GM23248 (cell line): ENCODE data around the gene KNDC1. TPM values are rescaled to one million over a fixed set of nuclear protein-coding genes. Genes with fewer than 3 reads are reported as not detected.

Experiments
- DNase-seq: peaks from one replicate; pipeline ENCODE4 v3.0.0-alpha.2; 2015
- H2AFZ ChIP-seq: fragments of 200-600 bp; sonication (generic); 2 replicates; pipeline ENCODE4 v1.6.1; 2016; ENCODE audit warnings: antibody characterized with exemption
- H3F3A ChIP-seq: fragments of 200-600 bp; sonication (generic); 2 replicates; pipeline ENCODE4 v1.6.1; 2016; ENCODE audit warnings: mild to moderate bottlenecking, antibody characterized with exemption, mixed run types; ENCODE audit not compliant: insufficient read depth
- H3K27ac ChIP-seq: fragments of 200-600 bp; sonication (generic); 2 replicates; pipeline ENCODE4 v1.5.1; 2016; ENCODE audit warnings: mild to moderate bottlenecking
- H3K27me3 ChIP-seq: fragments of 200-600 bp; sonication (generic); replicated peaks from 2 replicates; pipeline ENCODE4 v1.6.1; 2016; ENCODE audit warnings: mild to moderate bottlenecking; ENCODE audit not compliant: insufficient read depth
- H3K36me3 ChIP-seq: fragments of 200-600 bp; sonication (generic); 2 replicates; pipeline ENCODE4 v1.6.1; 2016; ENCODE audit warnings: low read depth, mild to moderate bottlenecking
- H3K4me1 ChIP-seq: fragments of 200-600 bp; sonication (generic); 2 replicates; pipeline ENCODE4 v1.6.1; 2016; ENCODE audit warnings: mild to moderate bottlenecking; ENCODE audit not compliant: insufficient read depth
- H3K4me2 ChIP-seq: fragments of 200-600 bp; sonication (generic); one replicate; pipeline ENCODE4 v1.6.1; 2016; ENCODE audit warnings: mild to moderate bottlenecking; ENCODE audit not compliant: unreplicated experiment
- H3K4me3 ChIP-seq: fragments of 200-600 bp; sonication (generic); 2 replicates; pipeline ENCODE4 v1.5.1; 2016; ENCODE audit warnings: mild to moderate bottlenecking
- H3K79me2 ChIP-seq: fragments of 200-600 bp; sonication (generic); 2 replicates; pipeline ENCODE4 v1.6.1; 2016; ENCODE audit warnings: mild to moderate bottlenecking; ENCODE audit not compliant: insufficient read depth
- H3K9ac ChIP-seq: fragments of 200-600 bp; sonication (generic); 2 replicates; pipeline ENCODE4 v1.6.1; 2016; ENCODE audit warnings: mild to moderate bottlenecking
- H3K9me2 ChIP-seq: fragments of 200-600 bp; sonication (generic); 2 replicates; pipeline ENCODE4 v1.6.1; 2016; ENCODE audit warnings: mixed run types, mild to moderate bottlenecking, moderate library complexity; ENCODE audit not compliant: insufficient read depth
- H3K9me3 ChIP-seq: fragments of 200-600 bp; sonication (generic); one replicate; pipeline ENCODE4 v1.6.1; 2017; ENCODE audit warnings: low read depth
- H4K20me1 ChIP-seq: fragments of 200-600 bp; sonication (generic); 2 replicates; pipeline ENCODE4 v1.6.0; 2016; ENCODE audit not compliant: insufficient read depth
- EZH2 ChIP-seq: fragments of 200-600 bp; sonication (generic); IDR thresholded peaks from 2 replicates; pipeline ENCODE4 v1.6.1; 2018; ENCODE audit warnings: antibody characterized with exemption, mild to moderate bottlenecking; ENCODE audit not compliant: insufficient read depth, poor library complexity, severe bottlenecking
- EZH2phosphoT487 ChIP-seq: fragments of 200-600 bp; sonication (generic); IDR thresholded peaks from 2 replicates; pipeline ENCODE4 v1.6.1; 2018; ENCODE audit warnings: antibody characterized with exemption, moderate library complexity, mild to moderate bottlenecking, low read depth; ENCODE audit not compliant: insufficient read depth
- WGBS, 2 experiments: methylation state at CpG; one replicate each; pipeline ENCODE4 v1.1.6; 2015 to 2017; ENCODE audit warnings: low lambda C conversion rate in 2 of 2, low coverage in 1 of 2; ENCODE audit errors: missing lambda C conversion rate in 2 of 2; 5-methylcytosine and 5-hydroxymethylcytosine counted together
- in situ Hi-C: fragments of 300-500 bp; cut with MboI; formaldehyde crosslinking; loops from 2 replicates; pipeline ENCODE4 v1.15.0; 2020
- polyA plus RNA-seq: library from polyadenylated mRNA; unstranded; fragments of >200 nt; fragmentation: Nextera tagmentation; extraction: Ambion mirVana; gene quantifications from 2 replicates; pipeline ENCODE4 v1.2.1, GENCODE V29; 2016
- total RNA-seq: library from RNA; depleted of rRNA; stranded (reverse); fragments of >200 nt; shearing (Covaris generic); gene quantifications from 2 replicates; pipeline ENCODE4 v1.2.3, GENCODE V29; 2014

KNDC1 gene
- total and polyA plus RNA-seq, 2 experiments from 2014 or later: 0.44 to 0.54 TPM

- H3K27ac ChIP-seq: no peak overlapping the region
- no peaks in the 10 kb centered on the region for H4K20me1 ChIP-seq
- H3K27me3 ChIP-seq: peaks cover 10% of the 10 kb centered on the region
- H3K4me1 ChIP-seq: no peaks in the 10 kb centered on the region
- no peak overlapping the region for H3K4me2 ChIP-seq
- H3K9me3 ChIP-seq: no peaks in the 10 kb centered on the region
- no peak for DNase-seq
- TF ChIP-seq EZH2phosphoT487: no peak
- TF ChIP-seq EZH2: no peak
- 85 to 87% methylated on average over 10 of the region's 10 CpGs for WGBS, 2 experiments
- H3K9me2 ChIP-seq: no peaks in the 10 kb centered on the region
- no peaks in the 10 kb centered on the region for H3K79me2 ChIP-seq
- H2AFZ ChIP-seq: no peak overlapping the region
- H3F3A ChIP-seq: no peaks in the 10 kb centered on the region
- in situ Hi-C loops: no loop called here
- H3K36me3 ChIP-seq: no peaks in the 10 kb centered on the region
- no peak overlapping the region for H3K4me3 ChIP-seq
- no peak overlapping the region for H3K9ac ChIP-seq
These were observed 30.2 kb downstream of the KNDC1 start for GRCh38 chr10:133190225-133190624.

- Histone ChIP-seq H4K20me1 (no peaks in the 10 kb centered on the region), H3K9me2 (no peaks in the 10 kb centered on the region), H2AFZ (no peak overlapping the region), H3K9me3 (no peaks in the 10 kb centered on the region), H3K36me3 (no peaks in the 10 kb centered on the region), H3K79me2 (no peaks in the 10 kb centered on the region), H3K27ac (no peak overlapping the region), H3K27me3 (peaks cover 10% of the 10 kb centered on the region), H3K9ac (no peak overlapping the region), H3K4me2 (no peak overlapping the region), H3K4me1 (no peaks in the 10 kb centered on the region), H3K4me3 (no peak overlapping the region), H3F3A (no peaks in the 10 kb centered on the region)
- no peak for DNase-seq
- in situ Hi-C loops: no loop called here
- TF ChIP-seq EZH2 (no peak), EZH2phosphoT487 (no peak)
- 57 to 64% methylated on average over 4 of the region's 4 CpGs for WGBS, 2 experiments
These were observed 31.6 kb downstream of the KNDC1 start for GRCh38 chr10:133191651-133192050.

- H3K9ac ChIP-seq: no peak overlapping the region
- H3K4me3 ChIP-seq: no peak overlapping the region
- peaks cover 10% of the 10 kb centered on the region for H3K27me3 ChIP-seq
- H4K20me1 ChIP-seq: no peaks in the 10 kb centered on the region
- H3K4me2 ChIP-seq: no peak overlapping the region
- 49 to 53% methylated on average over 4 of the region's 4 CpGs for WGBS, 2 experiments
- DNase-seq: no peak
- no peaks in the 10 kb centered on the region for H3K4me1 ChIP-seq
- in situ Hi-C loops: no loop called here
- no peak for TF ChIP-seq EZH2
- no peak for TF ChIP-seq EZH2phosphoT487
- H3F3A ChIP-seq: no peaks in the 10 kb centered on the region
- H3K9me3 ChIP-seq: no peaks in the 10 kb centered on the region
- no peaks in the 10 kb centered on the region for H3K9me2 ChIP-seq
- no peak overlapping the region for H3K27ac ChIP-seq
- H3K79me2 ChIP-seq: no peaks in the 10 kb centered on the region
- no peak overlapping the region for H2AFZ ChIP-seq
- H3K36me3 ChIP-seq: no peaks in the 10 kb centered on the region
These were observed 34.1 kb downstream of the KNDC1 start for GRCh38 chr10:133194151-133194550.

- TF ChIP-seq EZH2 (no peak), EZH2phosphoT487 (no peak)
- Histone ChIP-seq H3K79me2 (no peaks in the 10 kb centered on the region), H3K27ac (no peak overlapping the region), H3K36me3 (no peaks in the 10 kb centered on the region), H2AFZ (no peak overlapping the region), H3K27me3 (peaks cover 10% of the 10 kb centered on the region), H3F3A (no peaks in the 10 kb centered on the region), H3K9ac (no peak overlapping the region), H3K4me1 (no peaks in the 10 kb centered on the region), H3K4me3 (no peak overlapping the region), H3K4me2 (no peak overlapping the region), H4K20me1 (no peaks in the 10 kb centered on the region), H3K9me2 (no peaks in the 10 kb centered on the region), H3K9me3 (no peaks in the 10 kb centered on the region)
- DNase-seq: no peak
- in situ Hi-C loops: no loop called here
- WGBS, 2 experiments: 69 to 70% methylated on average over 19 of the region's 19 CpGs
These were observed 35.1 kb downstream of the KNDC1 start for GRCh38 chr10:133195096-133195495.

GRCh38 chr10:133195611-133196010 lies 35.6 kb downstream of the KNDC1 start:
- TF ChIP-seq EZH2phosphoT487: no peak
- TF ChIP-seq EZH2: no peak
- Histone ChIP-seq H3K4me3 (no peak overlapping the region), H3K4me2 (no peak overlapping the region), H3K79me2 (no peaks in the 10 kb centered on the region), H3K27me3 (peaks cover 10% of the 10 kb centered on the region), H3K9ac (no peak overlapping the region), H3K27ac (no peak overlapping the region), H2AFZ (no peak overlapping the region), H3K9me3 (no peaks in the 10 kb centered on the region), H4K20me1 (no peaks in the 10 kb centered on the region), H3K36me3 (no peaks in the 10 kb centered on the region), H3F3A (no peaks in the 10 kb centered on the region), H3K9me2 (no peaks in the 10 kb centered on the region), H3K4me1 (no peaks in the 10 kb centered on the region)
- in situ Hi-C loops: no loop called here
- 84 to 86% methylated on average over 23 of the region's 23 CpGs for WGBS, 2 experiments
- no peak for DNase-seq
